ENCODE data around the gene SYT11. TPM values are rescaled to one million over a fixed set of nuclear protein-coding genes. Genes with fewer than 3 reads are reported as not detected.

SYT11 gene
- total RNA-seq, 1 donor from 2014 or later: 15.4 TPM

GRCh38 chr1:155882235-155882634 is 22.9 kb downstream of the SYT11 start:
- H3K36me3 Mint-ChIP-seq (ENCODE audit: low read depth, unreplicated experiment): peaks cover 8% of the 10 kb centered on the region
- H3K4me3 Mint-ChIP-seq (ENCODE audit: unreplicated experiment): no peak overlapping the region
- no peak for DNase-seq (ENCODE audit: low spot score)
- H3K27ac Mint-ChIP-seq (ENCODE audit: unreplicated experiment): no peak overlapping the region
- no peaks in the 10 kb centered on the region for H3K9me3 Mint-ChIP-seq (ENCODE audit: unreplicated experiment)
- TF ChIP-seq CTCF (IDR thresholded peaks at IDR 0.05; ENCODE audit: unreplicated experiment): no peak
- no peaks in the 10 kb centered on the region for H3K4me1 Mint-ChIP-seq (ENCODE audit: unreplicated experiment)
- H3K27me3 Mint-ChIP-seq (ENCODE audit: unreplicated experiment): peaks cover 5% of the 10 kb centered on the region

GRCh38 chr1:155882766-155883165 is 23.4 kb downstream of the SYT11 start:
- H3K36me3 Mint-ChIP-seq (ENCODE audit: low read depth, unreplicated experiment): peaks cover 8% of the 10 kb centered on the region
- no peak for TF ChIP-seq CTCF (IDR thresholded peaks at IDR 0.05; ENCODE audit: unreplicated experiment)
- no peak overlapping the region for H3K4me3 Mint-ChIP-seq (ENCODE audit: unreplicated experiment)
- no peak overlapping the region for H3K27ac Mint-ChIP-seq (ENCODE audit: unreplicated experiment)
- no peaks in the 10 kb centered on the region for H3K9me3 Mint-ChIP-seq (ENCODE audit: unreplicated experiment)
- no peaks in the 10 kb centered on the region for H3K4me1 Mint-ChIP-seq (ENCODE audit: unreplicated experiment)
- H3K27me3 Mint-ChIP-seq (ENCODE audit: unreplicated experiment): peaks cover 5% of the 10 kb centered on the region
- no peak for DNase-seq (ENCODE audit: low spot score)

- Mint-ChIP-seq H3K4me3 (ENCODE audit: unreplicated experiment) (no peak overlapping the region), H3K27ac (ENCODE audit: unreplicated experiment) (no peak overlapping the region), H3K36me3 (ENCODE audit: low read depth, unreplicated experiment) (peaks cover 8% of the 10 kb centered on the region), H3K27me3 (ENCODE audit: unreplicated experiment) (peaks cover 5% of the 10 kb centered on the region), H3K9me3 (ENCODE audit: unreplicated experiment) (no peaks in the 10 kb centered on the region), H3K4me1 (ENCODE audit: unreplicated experiment) (no peaks in the 10 kb centered on the region)
- no peak for TF ChIP-seq CTCF (IDR thresholded peaks at IDR 0.05; ENCODE audit: unreplicated experiment)
- DNase-seq (ENCODE audit: low spot score): no peak
These were observed 24.9 kb downstream of the SYT11 start for GRCh38 chr1:155884031-155884960.

- Mint-ChIP-seq H3K9me3 (ENCODE audit: unreplicated experiment) (no peaks in the 10 kb centered on the region), H3K36me3 (ENCODE audit: low read depth, unreplicated experiment) (peaks cover 8% of the 10 kb centered on the region), H3K4me1 (ENCODE audit: unreplicated experiment) (no peaks in the 10 kb centered on the region), H3K27ac (ENCODE audit: unreplicated experiment) (no peak overlapping the region), H3K27me3 (ENCODE audit: unreplicated experiment) (peaks cover 5% of the 10 kb centered on the region), H3K4me3 (ENCODE audit: unreplicated experiment) (no peak overlapping the region)
- TF ChIP-seq CTCF (IDR thresholded peaks at IDR 0.05; ENCODE audit: unreplicated experiment): no peak
- DNase-seq (ENCODE audit: low spot score): no peak
These were observed 25.6 kb downstream of the SYT11 start for GRCh38 chr1:155884982-155885381.

GRCh38 chr1:155888481-155888880 is 29.1 kb downstream of the SYT11 start:
- Mint-ChIP-seq H3K36me3 (ENCODE audit: low read depth, unreplicated experiment) (no peaks in the 10 kb centered on the region), H3K4me1 (ENCODE audit: unreplicated experiment) (peaks cover 3% of the 10 kb centered on the region), H3K4me3 (ENCODE audit: unreplicated experiment) (no peak overlapping the region), H3K27ac (ENCODE audit: unreplicated experiment) (no peak overlapping the region), H3K9me3 (ENCODE audit: unreplicated experiment) (no peaks in the 10 kb centered on the region), H3K27me3 (ENCODE audit: unreplicated experiment) (peaks cover 2% of the 10 kb centered on the region)
- no peak for TF ChIP-seq CTCF (IDR thresholded peaks at IDR 0.05; ENCODE audit: unreplicated experiment)
- DNase-seq (ENCODE audit: low spot score): no peak

Data from endothelial cell (in vitro differentiated cells).